Right atrium auricular region (tissue), 2 donors: ENCODE results near the gene ADGRG1. TPM values are rescaled to one million over a fixed set of nuclear protein-coding genes. Genes with fewer than 3 reads are reported as not detected.
"Not testable (repeated sequence)": the region's sequence is repeated elsewhere in the genome, so short reads cannot be mapped to it uniquely, and the experiment has no call there.

Experiments used
- DNase-seq: peaks from one replicate; pipeline ENCODE4 v3.0.0-alpha.2; 2019; ENCODE audit warnings: low spot score
- H3K27ac ChIP-seq, 2 donors: fragments of 200-600 bp; sonication (generic); 1 replicate in 1 of 2; 2 replicates in 1 of 2; pipeline ENCODE4 v1.5.1; 2016 to 2019
- H3K27me3 ChIP-seq, 2 donors: fragments of 200-600 bp; sonication (generic); one replicate each; pipeline versions ENCODE4 v1.5.1 to v1.6.0; 2017 to 2019
- H3K36me3 ChIP-seq: fragments of 200-600 bp; sonication (generic); one replicate; pipeline ENCODE4 v1.5.1; 2016
- H3K4me1 ChIP-seq, 2 donors: fragments of 200-600 bp; sonication (generic); one replicate each; pipeline versions ENCODE4 v1.5.1 to v1.6.0; 2017 to 2019
- H3K4me3 ChIP-seq, 2 donors: fragments of 200-600 bp; sonication (generic); 1 replicate in 1 of 2; 2 replicates in 1 of 2; pipeline ENCODE4 v1.5.1; 2017 to 2019; ENCODE audit warnings: mild to moderate bottlenecking in 1 of 2, moderate library complexity in 1 of 2
- H3K9me3 ChIP-seq, 2 donors: fragments of 200-600 bp; sonication (generic); one replicate each; pipeline ENCODE4 v1.5.1; 2019
- total RNA-seq, 2 donors: library from RNA; depleted of rRNA; stranded (reverse); fragments of >200 nt; gene quantifications; one replicate each; pipeline ENCODE4 v1.1.0, GENCODE V29; 2016
- TF ChIP-seq, protein P1 (sequence below), 2 donors: fragments of 200-600 bp; sonication (generic); IDR thresholded peaks; one replicate each; pipeline ENCODE4 v1.5.1; 2019; ENCODE audit warnings: antibody characterized with exemption in 2 of 2

Gene ADGRG1
- total RNA-seq, 2 donors from 2014 or later, result 12.6 to 25.5 TPM

DNA sequence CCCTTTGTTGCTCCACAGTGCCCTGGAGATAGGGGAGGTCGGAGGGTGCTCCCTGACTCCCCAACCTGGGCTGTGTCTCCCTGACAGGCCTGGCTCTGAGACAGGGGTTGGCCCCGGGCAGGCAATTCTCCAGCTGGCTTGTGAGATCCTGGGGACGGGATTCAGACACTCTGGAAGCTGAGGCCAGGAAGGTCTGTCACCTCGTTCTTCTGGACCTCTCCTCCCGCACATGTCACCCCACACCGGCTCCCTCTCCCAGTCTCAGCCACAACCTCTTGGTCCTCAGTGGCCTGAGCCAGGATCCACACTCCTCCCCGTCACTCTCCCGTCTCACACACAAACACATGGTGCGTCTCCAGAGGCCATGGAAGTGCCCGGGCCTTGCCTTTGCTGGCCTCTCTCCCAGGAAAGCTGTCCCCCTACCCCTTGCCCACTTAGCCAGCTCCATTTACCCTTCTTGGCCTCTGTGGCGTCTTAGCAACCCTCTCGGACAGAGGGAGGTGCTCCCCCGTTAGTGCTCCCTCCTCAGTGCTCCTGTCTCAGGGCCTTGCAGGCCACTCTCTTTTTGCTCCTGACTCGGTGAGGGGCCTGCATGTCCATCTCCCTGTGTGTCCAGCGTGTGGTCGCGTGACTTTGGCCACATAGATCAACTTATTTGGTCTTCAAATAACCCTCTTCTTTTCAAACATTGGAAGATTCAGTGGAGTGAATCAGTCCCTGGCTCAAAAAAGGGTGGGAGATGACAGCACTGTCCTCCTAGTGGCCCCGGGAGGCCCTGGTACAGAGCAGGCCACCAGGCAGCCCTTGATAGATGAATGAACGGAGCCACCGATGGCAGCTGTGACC, 40.4 kb downstream of the ADGRG1 start:
- Histone ChIP-seq H3K9me3 (no peaks in the 10 kb centered on the region), H3K27ac (no peak overlapping the region), H3K4me3 (no peak overlapping the region), H3K4me1 (no peaks in the 10 kb centered on the region), H3K27me3 (no peaks in the 10 kb centered on the region), H3K36me3 (peaks cover under 1% of the 10 kb centered on the region)
- no peak for DNase-seq
- TF ChIP-seq, protein P1, sequence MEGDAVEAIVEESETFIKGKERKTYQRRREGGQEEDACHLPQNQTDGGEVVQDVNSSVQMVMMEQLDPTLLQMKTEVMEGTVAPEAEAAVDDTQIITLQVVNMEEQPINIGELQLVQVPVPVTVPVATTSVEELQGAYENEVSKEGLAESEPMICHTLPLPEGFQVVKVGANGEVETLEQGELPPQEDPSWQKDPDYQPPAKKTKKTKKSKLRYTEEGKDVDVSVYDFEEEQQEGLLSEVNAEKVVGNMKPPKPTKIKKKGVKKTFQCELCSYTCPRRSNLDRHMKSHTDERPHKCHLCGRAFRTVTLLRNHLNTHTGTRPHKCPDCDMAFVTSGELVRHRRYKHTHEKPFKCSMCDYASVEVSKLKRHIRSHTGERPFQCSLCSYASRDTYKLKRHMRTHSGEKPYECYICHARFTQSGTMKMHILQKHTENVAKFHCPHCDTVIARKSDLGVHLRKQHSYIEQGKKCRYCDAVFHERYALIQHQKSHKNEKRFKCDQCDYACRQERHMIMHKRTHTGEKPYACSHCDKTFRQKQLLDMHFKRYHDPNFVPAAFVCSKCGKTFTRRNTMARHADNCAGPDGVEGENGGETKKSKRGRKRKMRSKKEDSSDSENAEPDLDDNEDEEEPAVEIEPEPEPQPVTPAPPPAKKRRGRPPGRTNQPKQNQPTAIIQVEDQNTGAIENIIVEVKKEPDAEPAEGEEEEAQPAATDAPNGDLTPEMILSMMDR (IDR thresholded peaks at IDR 0.05), result no peak

DNA sequence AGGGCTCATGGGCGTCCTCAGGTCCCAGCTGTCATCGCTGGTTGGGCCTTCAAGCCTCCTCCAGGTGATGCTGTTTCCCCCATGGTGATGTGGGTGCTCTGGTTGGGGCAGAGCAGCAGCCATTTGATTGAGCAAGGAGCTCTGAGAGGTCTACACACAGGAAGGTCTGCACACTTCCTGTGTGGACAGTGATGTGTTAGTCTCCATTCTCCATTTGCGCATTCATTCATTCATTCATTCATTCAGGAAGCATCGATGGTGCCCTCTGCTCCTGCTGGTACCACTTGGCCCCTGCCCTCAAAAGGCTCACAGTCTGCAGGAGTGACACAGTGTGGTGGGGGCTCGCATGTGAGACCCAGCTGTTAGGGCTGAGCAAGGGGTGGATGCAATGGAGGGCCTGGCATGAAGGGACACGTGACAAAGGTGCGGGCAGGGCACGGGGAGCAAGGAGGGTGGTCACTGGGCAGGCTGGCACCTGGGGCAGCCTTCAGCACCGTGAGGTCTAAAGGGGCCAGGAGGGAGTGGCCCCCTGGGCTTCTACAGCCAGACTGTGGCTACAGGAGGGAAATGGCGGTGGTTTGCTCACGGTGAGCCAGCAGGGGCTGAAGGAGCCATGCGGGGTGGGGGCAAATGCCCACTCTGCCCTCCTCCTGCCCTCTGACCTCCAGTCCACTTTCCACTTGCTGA, 41.2 kb downstream of the ADGRG1 start:
- Histone ChIP-seq H3K4me3 (no peak overlapping the region), H3K27ac (no peak overlapping the region), H3K9me3 (no peaks in the 10 kb centered on the region), H3K36me3 (no peaks in the 10 kb centered on the region), H3K4me1 (no peaks in the 10 kb centered on the region), H3K27me3 (no peaks in the 10 kb centered on the region)
- TF ChIP-seq, protein P1 (IDR thresholded peaks at IDR 0.05), result no peak
- no peak for DNase-seq

DNA sequence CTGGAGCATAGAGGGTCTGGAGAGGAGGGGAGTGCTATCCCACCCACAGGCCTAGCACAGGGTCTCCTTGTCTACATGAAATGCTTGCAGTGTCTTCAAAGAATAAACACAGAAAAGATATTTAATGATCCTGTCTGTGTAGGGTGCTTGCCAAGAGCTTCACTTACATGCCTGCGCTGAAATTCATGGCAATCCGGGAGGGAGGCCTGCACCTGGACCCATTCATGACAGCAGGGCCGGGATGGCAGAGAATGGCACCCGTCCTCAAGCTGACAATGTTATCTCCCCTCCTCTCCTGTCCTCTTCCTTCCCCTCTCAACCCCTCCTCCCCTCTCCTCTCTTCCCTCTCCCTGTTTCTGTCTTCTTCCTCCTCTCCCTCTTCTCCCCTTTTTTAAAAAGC, 41.8 kb downstream of the ADGRG1 start:
- Histone ChIP-seq H3K27ac (no peak overlapping the region), H3K27me3 (no peaks in the 10 kb centered on the region), H3K4me1 (no peaks in the 10 kb centered on the region), H3K4me3 (no peak overlapping the region), H3K9me3 (no peaks in the 10 kb centered on the region), H3K36me3 (no peaks in the 10 kb centered on the region)
- no peak for DNase-seq
- TF ChIP-seq, protein P1 (IDR thresholded peaks at IDR 0.05), result no peak

DNA sequence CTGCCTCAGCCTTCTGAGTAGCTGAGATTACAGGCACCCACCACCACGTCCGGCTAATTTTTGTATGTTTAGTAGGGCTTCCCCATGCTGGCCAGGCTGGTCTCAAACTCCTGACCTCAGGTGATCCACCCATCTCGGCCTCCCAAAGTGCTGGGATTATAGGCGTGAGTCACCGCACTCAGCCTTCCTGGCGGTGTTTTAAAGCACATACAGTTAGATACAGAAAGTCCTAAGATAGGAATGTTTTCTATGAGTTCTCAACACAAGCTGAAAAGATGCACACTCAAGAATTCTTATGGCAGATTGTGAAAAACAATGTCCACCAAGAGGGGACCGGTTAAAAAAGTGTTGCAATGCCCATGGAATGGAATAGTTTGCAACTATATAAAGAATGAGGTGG, 43.0 kb downstream of the ADGRG1 start:
- not testable (repeated sequence) for H3K9me3 ChIP-seq, H3K27me3 ChIP-seq, DNase-seq, H3K4me1 ChIP-seq, H3K4me3 ChIP-seq, H3K36me3 ChIP-seq, H3K27ac ChIP-seq

DNA sequence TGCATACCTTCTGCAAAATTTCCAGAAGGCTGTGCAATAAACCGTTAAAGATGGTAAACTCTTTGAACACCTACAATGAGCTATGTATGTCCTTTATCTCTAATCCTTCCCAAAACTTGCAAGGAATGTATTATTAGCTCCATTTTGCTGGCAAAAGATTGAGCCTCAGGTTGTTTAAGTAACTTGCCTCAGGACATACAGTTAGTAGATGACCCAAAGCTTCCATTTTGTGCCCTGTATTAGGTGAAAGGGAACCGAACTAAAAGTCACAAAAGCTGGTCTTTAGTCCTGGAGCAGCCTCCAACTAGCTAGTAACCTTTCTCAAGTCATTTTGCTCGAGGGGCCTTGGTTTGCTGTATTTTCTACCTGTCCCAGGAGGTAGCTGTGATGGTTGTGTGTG, 44.0 kb downstream of the ADGRG1 start:
- H3K27me3 ChIP-seq, result no peaks in the 10 kb centered on the region
- H3K9me3 ChIP-seq, result no peaks in the 10 kb centered on the region
- no peak for DNase-seq
- peaks cover 0 to 6% of the 10 kb centered on the region in 2 donors for H3K4me1 ChIP-seq
- no peaks in the 10 kb centered on the region for H3K36me3 ChIP-seq
- TF ChIP-seq, protein P1 (IDR thresholded peaks at IDR 0.05), result no peak
- no peak overlapping the region for H3K27ac ChIP-seq
- H3K4me3 ChIP-seq, result no peak overlapping the region

DNA sequence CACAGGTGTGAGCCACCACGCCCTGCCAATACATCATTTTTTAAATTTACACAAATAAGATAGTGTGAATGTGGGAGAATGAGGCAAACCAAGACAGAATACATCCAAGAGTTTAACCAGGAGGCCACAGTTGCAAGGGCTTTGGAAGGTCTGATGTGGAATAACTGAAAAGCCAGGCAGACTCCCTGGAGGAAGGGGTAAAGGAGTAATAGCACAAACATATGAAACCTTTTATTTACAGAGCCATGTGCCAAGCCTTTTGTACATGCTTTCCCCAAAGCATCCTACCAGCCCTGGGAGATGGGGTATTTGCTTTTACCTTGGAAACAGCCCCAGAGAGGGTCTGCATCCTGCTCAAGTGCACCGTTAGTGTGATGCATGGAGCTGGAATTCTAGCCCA, 44.4 kb downstream of the ADGRG1 start:
- no peaks in the 10 kb centered on the region for H3K9me3 ChIP-seq
- TF ChIP-seq, protein P1 (IDR thresholded peaks at IDR 0.05), result no peak
- H3K4me3 ChIP-seq, result no peak overlapping the region
- H3K27me3 ChIP-seq, result no peaks in the 10 kb centered on the region
- H3K36me3 ChIP-seq, result no peaks in the 10 kb centered on the region
- H3K4me1 ChIP-seq, result peaks cover 0 to 7% of the 10 kb centered on the region in 2 donors
- no peak for DNase-seq
- no peak overlapping the region for H3K27ac ChIP-seq
